HEK293 (cell line): Measurements from ENCODE around the gene SETD1B.
A peak's percentile ranks its signal among the peaks of the same experiment; 100 is the strongest.

ENCODE experiments used
- CTCF ChIA-PET: fragments of 350-600 bp; formaldehyde crosslinking; extraction: SDS; loops from one replicate; lab custom pipeline; 2021; ENCODE audit warnings: antibody characterized with exemption; lab: Yijun Ruan, JAX
- POLR2A ChIA-PET: fragments of 300-600 bp; formaldehyde crosslinking; extraction: SDS; loops from one replicate; lab custom pipeline; 2020; ENCODE audit warnings: antibody characterized with exemption, inconsistent platforms; lab: Yijun Ruan, JAX
- H3K27ac ChIP-seq: fragments of 200-500 bp; sonication (Bioruptor generic); 2 replicates; pipeline ENCODE4 v1.5.1; 2014; ENCODE audit warnings: low read depth, low read length, control low read depth, inconsistent platforms; ENCODE audit errors: extremely low read depth
- H3K36me3 ChIP-seq, 2 experiments: fragments of 200-500 bp in 1 of 2; sonication (Bioruptor generic) in 1 of 2; 1 replicate in 1 of 2; 2 replicates in 1 of 2; pipeline ENCODE4 v1.5.1; 2014 to 2017; ENCODE audit warnings: inconsistent platforms in 2 of 2, low read length in 2 of 2; ENCODE audit not compliant: control insufficient read depth in 2 of 2, insufficient read depth in 1 of 2
- H3K4me1 ChIP-seq: fragments of 200-500 bp; sonication (Bioruptor generic); 2 replicates; pipeline ENCODE4 v1.5.1; 2014; ENCODE audit warnings: mild to moderate bottlenecking, low read length, inconsistent platforms; ENCODE audit not compliant: control insufficient read depth, insufficient read depth
- H3K4me3 ChIP-seq: 2 replicates; pipeline ENCODE4 v1.5.1; 2011; ENCODE audit warnings: low read depth, mild to moderate bottlenecking, control low read depth, low read length, moderate library complexity
- H3K9me3 ChIP-seq: fragments of 200-500 bp; sonication (Bioruptor generic); 2 replicates; pipeline ENCODE4 v1.5.1; 2014; ENCODE audit warnings: low read depth, low read length, inconsistent platforms; ENCODE audit not compliant: control insufficient read depth, insufficient read depth
- BCL11B ChIP-seq: fragments of 450-650 bp; formaldehyde crosslinking; IDR thresholded peaks from 2 replicates; pipeline ENCODE4 v1.5.1; 2016; ENCODE audit warnings: low read depth, missing biosample characterization, missing genetic modification characterization
- EGR2 ChIP-seq: fragments of 450-650 bp; formaldehyde crosslinking; IDR thresholded peaks from 2 replicates; pipeline ENCODE4 v1.5.1; 2016; ENCODE audit warnings: low read depth, missing biosample characterization, missing genetic modification characterization
- GLIS1 ChIP-seq: fragments of 450-650 bp; formaldehyde crosslinking; IDR thresholded peaks from 2 replicates; pipeline ENCODE4 v1.5.1; 2016; ENCODE audit warnings: missing biosample characterization, missing genetic modification characterization
- GLIS2 ChIP-seq: fragments of 450-650 bp; formaldehyde crosslinking; IDR thresholded peaks from 2 replicates; pipeline ENCODE4 v1.5.1; 2016; ENCODE audit warnings: missing biosample characterization, missing genetic modification characterization
- KLF1 ChIP-seq: fragments of 450-650 bp; formaldehyde crosslinking; IDR thresholded peaks from 2 replicates; pipeline ENCODE4 v1.5.1; 2016; ENCODE audit warnings: missing biosample characterization, missing genetic modification characterization
- SP3 ChIP-seq: fragments of 450-650 bp; formaldehyde crosslinking; IDR thresholded peaks from 2 replicates; pipeline ENCODE4 v1.5.1; 2016; ENCODE audit warnings: missing biosample characterization, missing genetic modification characterization
- ZBTB1 ChIP-seq: fragments of 450-650 bp; formaldehyde crosslinking; IDR thresholded peaks from 2 replicates; pipeline ENCODE4 v1.5.1; 2016; ENCODE audit warnings: missing biosample characterization, missing genetic modification characterization
- ZIC2 ChIP-seq: fragments of 450-650 bp; formaldehyde crosslinking; IDR thresholded peaks from 2 replicates; pipeline ENCODE4 v1.5.1; 2016; ENCODE audit warnings: missing biosample characterization, missing genetic modification characterization
- ZNF132 ChIP-seq: fragments of 450-650 bp; formaldehyde crosslinking; IDR thresholded peaks from 2 replicates; pipeline ENCODE4 v1.5.1; 2017; ENCODE audit warnings: missing biosample characterization, missing genetic modification characterization, borderline replicate concordance
- ZNF239 ChIP-seq: fragments of 450-650 bp; formaldehyde crosslinking; IDR thresholded peaks from 2 replicates; pipeline ENCODE4 v1.5.1; 2016; ENCODE audit warnings: missing biosample characterization, missing genetic modification characterization
- ZNF324 ChIP-seq: fragments of 450-650 bp; formaldehyde crosslinking; IDR thresholded peaks from 2 replicates; pipeline ENCODE4 v1.5.1; 2016; ENCODE audit warnings: missing biosample characterization, missing genetic modification characterization
- ZNF362 ChIP-seq: fragments of 450-650 bp; formaldehyde crosslinking; IDR thresholded peaks from 2 replicates; pipeline ENCODE4 v1.5.1; 2016; ENCODE audit warnings: missing biosample characterization, missing genetic modification characterization
- ZNF416 ChIP-seq: fragments of 450-650 bp; formaldehyde crosslinking; IDR thresholded peaks from 2 replicates; pipeline ENCODE4 v1.5.1; 2016; ENCODE audit warnings: missing biosample characterization, missing genetic modification characterization
- ZNF433 ChIP-seq: fragments of 450-650 bp; formaldehyde crosslinking; IDR thresholded peaks from 2 replicates; pipeline ENCODE4 v1.5.1; 2016; ENCODE audit warnings: missing biosample characterization, missing genetic modification characterization, low read depth
- ZSCAN30 ChIP-seq: fragments of 450-650 bp; IDR thresholded peaks from 2 replicates; pipeline ENCODE4 v1.5.1; 2018; ENCODE audit warnings: missing biosample characterization, mild to moderate bottlenecking, missing genetic modification characterization, moderate library complexity
- TF ChIP-seq, protein P1 (sequence below): fragments of 450-650 bp; IDR thresholded peaks from 2 replicates; pipeline ENCODE4 v1.5.1; 2018; ENCODE audit warnings: missing biosample characterization, missing genetic modification characterization
- TF ChIP-seq, protein P2 (sequence below): fragments of 450-650 bp; formaldehyde crosslinking; optimal IDR thresholded peaks from 2 replicates; pipeline ENCODE3; 2016; ENCODE audit warnings: missing biosample characterization, mild to moderate bottlenecking, missing genetic modification characterization
- TF ChIP-seq, protein P3 (sequence below): fragments of 450-650 bp; formaldehyde crosslinking; IDR thresholded peaks from 2 replicates; pipeline ENCODE4 v1.5.0; 2017; ENCODE audit warnings: missing biosample characterization, missing genetic modification characterization, borderline replicate concordance

Gene SETD1B

GRCh38 chr12:121773011-121773777, 30.6 kb upstream of the SETD1B start (continued):
- peak; percentile 42; the same call in 1 of the 2 replicates for TF ChIP-seq EGR2

DNA sequence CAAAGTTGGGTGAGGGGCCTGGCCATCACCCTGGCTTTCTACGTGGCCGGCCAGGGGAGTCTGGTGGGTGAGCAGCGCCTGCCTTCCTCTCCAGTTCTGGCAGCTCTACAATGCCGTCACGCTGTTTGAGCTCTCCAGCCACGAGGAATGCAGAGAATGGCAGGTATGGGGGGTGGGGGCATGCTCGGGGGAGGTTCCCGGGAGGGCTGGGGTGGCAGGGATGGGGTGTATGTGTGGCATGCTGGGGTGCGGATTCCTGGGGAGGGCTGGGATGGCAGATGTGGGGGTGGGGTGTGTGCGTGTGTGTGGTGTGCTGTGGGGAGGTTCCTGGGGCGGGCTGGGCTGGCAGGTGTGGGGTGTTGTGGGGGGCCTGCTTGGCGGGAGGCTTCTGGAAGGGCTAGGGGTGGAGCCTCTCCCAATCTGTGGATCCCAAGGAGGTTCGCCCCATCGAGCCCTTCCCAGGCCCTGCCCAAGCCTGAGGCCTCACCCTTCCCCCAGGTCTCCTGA, 28.8 kb upstream of the SETD1B start:
- TF ChIP-seq GLIS1 (tag by site-specific recombination) (peak; percentile 42; the same call in 1 of the 2 replicates), ZNF433 (tag by site-specific recombination) (no peak), ZBTB1 (tag by site-specific recombination) (no peak), ZNF362 (tag by site-specific recombination) (no peak), KLF1 (tag by site-specific recombination) (peak; percentile 27; the same call in 1 of the 2 replicates), BCL11B (tag by site-specific recombination) (no peak), SP3 (no peak), ZSCAN30 (tag by site-specific recombination) (no peak)
- TF ChIP-seq, all 188 proteins: peak for 2
- H3K27ac ChIP-seq = no peak overlapping the region
- ChIA-PET POLR2A (no interaction called here), CTCF (interaction anchor here (0.6 to 15.2 kb wide), 10 partner anchors 9 to 222 kb away, joined by 3 to 238 read pairs (median 4); partner anchors contain the start of gene RHOF)
- peaks cover 0 to 3% of the 10 kb centered on the region in 2 experiments; a peak in 1 of 3 replicates for H3K36me3 ChIP-seq
- H3K4me1 ChIP-seq = no peaks in the 10 kb centered on the region
- H3K4me3 ChIP-seq = no peak overlapping the region
- H3K9me3 ChIP-seq = no peaks in the 10 kb centered on the region

DNA sequence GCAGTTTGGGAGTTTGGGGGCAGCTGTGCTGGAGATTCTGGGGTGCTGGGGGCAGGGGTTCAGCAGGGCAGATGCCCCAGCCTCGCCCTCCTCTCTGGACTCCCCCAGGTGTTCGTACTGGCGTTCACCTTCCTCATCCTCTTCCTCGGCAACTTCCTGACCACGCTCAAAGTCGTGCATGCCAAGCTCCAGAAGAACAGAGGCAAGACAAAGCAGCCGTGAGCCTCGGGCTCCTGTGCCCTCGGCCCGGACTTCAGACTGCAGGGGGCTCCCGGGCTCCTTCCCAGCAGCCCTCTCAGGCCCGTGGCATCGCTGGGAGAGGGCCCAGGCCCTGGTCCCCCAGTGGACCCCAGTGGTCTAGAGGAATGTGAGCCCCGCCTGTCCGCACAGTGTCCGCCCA, 28.3 kb upstream of the SETD1B start:
- Histone ChIP-seq H3K4me1 (no peaks in the 10 kb centered on the region), H3K27ac (no peak overlapping the region), H3K4me3 (no peak overlapping the region), H3K36me3 (peaks cover 0 to 3% of the 10 kb centered on the region in 2 experiments; a peak in 1 of 3 replicates), H3K9me3 (no peaks in the 10 kb centered on the region)
- POLR2A ChIA-PET = no interaction called here
- TF ChIP-seq ZNF239 (tag by site-specific recombination) = no peak
- TF ChIP-seq, protein P1, sequence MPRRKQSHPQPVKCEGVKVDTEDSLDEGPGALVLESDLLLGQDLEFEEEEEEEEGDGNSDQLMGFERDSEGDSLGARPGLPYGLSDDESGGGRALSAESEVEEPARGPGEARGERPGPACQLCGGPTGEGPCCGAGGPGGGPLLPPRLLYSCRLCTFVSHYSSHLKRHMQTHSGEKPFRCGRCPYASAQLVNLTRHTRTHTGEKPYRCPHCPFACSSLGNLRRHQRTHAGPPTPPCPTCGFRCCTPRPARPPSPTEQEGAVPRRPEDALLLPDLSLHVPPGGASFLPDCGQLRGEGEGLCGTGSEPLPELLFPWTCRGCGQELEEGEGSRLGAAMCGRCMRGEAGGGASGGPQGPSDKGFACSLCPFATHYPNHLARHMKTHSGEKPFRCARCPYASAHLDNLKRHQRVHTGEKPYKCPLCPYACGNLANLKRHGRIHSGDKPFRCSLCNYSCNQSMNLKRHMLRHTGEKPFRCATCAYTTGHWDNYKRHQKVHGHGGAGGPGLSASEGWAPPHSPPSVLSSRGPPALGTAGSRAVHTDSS (tag by site-specific recombination) = peak; percentile 51; the same call in 1 of the 2 replicates
- CTCF ChIA-PET = interaction anchor here (0.6 to 15.2 kb wide), 7 partner anchors 10 to 80 kb away, joined by 3 to 238 read pairs (median 5); partner anchors contain the start of gene RHOF

GRCh38 chr12:121776190-121777098, 27.4 kb upstream of the SETD1B start:
- H3K4me1 ChIP-seq = no peaks in the 10 kb centered on the region
- H3K4me3 ChIP-seq = no peak overlapping the region
- peaks cover 0 to 3% of the 10 kb centered on the region in 2 experiments; a peak in 1 of 3 replicates for H3K36me3 ChIP-seq
- H3K27ac ChIP-seq = no peak overlapping the region
- H3K9me3 ChIP-seq = no peaks in the 10 kb centered on the region
- CTCF ChIA-PET = interaction anchor here (0.6 to 15.2 kb wide), 17 partner anchors 9 to 1262 kb away, joined by 3 to 238 read pairs (median 3); partner anchors contain the start of gene RHOF
- POLR2A ChIA-PET = interaction anchor here (0.7 kb wide), 1 partner anchor 1576 kb away, joined by 4 read pairs; the partner anchor contains the start of gene RPLP0
- TF ChIP-seq ZNF416 (tag by site-specific recombination) (no peak), GLIS2 (tag by site-specific recombination) (peak; percentile 62), ZNF132 (tag by site-specific recombination) (no peak), ZNF324 (tag by site-specific recombination) (0 out of 2 replicates have a peak, but pooled peaks have one; percentile 32), ZIC2 (peak; percentile 48; the same call in 1 of the 2 replicates)
- TF ChIP-seq, protein P2, sequence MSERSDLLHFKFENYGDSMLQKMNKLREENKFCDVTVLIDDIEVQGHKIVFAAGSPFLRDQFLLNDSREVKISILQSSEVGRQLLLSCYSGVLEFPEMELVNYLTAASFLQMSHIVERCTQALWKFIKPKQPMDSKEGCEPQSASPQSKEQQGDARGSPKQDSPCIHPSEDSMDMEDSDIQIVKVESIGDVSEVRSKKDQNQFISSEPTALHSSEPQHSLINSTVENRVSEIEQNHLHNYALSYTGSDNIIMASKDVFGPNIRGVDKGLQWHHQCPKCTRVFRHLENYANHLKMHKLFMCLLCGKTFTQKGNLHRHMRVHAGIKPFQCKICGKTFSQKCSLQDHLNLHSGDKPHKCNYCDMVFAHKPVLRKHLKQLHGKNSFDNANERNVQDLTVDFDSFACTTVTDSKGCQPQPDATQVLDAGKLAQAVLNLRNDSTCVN (tag by site-specific recombination) = peak; percentile 24
- TF ChIP-seq, protein P3, sequence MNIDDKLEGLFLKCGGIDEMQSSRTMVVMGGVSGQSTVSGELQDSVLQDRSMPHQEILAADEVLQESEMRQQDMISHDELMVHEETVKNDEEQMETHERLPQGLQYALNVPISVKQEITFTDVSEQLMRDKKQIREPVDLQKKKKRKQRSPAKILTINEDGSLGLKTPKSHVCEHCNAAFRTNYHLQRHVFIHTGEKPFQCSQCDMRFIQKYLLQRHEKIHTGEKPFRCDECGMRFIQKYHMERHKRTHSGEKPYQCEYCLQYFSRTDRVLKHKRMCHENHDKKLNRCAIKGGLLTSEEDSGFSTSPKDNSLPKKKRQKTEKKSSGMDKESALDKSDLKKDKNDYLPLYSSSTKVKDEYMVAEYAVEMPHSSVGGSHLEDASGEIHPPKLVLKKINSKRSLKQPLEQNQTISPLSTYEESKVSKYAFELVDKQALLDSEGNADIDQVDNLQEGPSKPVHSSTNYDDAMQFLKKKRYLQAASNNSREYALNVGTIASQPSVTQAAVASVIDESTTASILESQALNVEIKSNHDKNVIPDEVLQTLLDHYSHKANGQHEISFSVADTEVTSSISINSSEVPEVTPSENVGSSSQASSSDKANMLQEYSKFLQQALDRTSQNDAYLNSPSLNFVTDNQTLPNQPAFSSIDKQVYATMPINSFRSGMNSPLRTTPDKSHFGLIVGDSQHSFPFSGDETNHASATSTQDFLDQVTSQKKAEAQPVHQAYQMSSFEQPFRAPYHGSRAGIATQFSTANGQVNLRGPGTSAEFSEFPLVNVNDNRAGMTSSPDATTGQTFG (tag by site-specific recombination) = no peak
